ENCODE measurements around the gene TPGS2.

GRCh38 chr18:36780748-36781147, 48.1 kb downstream of the TPGS2 start:
- TF ChIP-seq CTCF (conservative IDR thresholded peaks at IDR 0.05 in 1 of 2, IDR thresholded peaks at IDR 0.05 in 1 of 2; ENCODE audit: extremely low read depth in 1 of 2, insufficient read depth in 1 of 2, low read depth in 1 of 2, low read length in 2 of 2) (no peak), EZH2 (IDR thresholded peaks at IDR 0.05; ENCODE audit: borderline replicate concordance, low read length) (no peak)
